Liver (tissue), 9 donors: ENCODE data around the gene JCAD. TPM values are rescaled to one million over a fixed set of nuclear protein-coding genes. Genes with fewer than 3 reads are reported as not detected.

Experiments used
- DNase-seq: peaks from one replicate; pipeline ENCODE4 v3.0.0-alpha.2; 2017; ENCODE audit warnings: low spot score
- H3K27ac ChIP-seq, 2 donors: one replicate each; pipeline ENCODE4 v1.7.0; 2013; ENCODE audit warnings: inconsistent platforms in 2 of 2, low read length in 2 of 2, control low read depth in 1 of 2, low read depth in 1 of 2, mild to moderate bottlenecking in 1 of 2
- H3K27me3 ChIP-seq, 4 donors: one replicate each; pipeline versions ENCODE4 v1.6.1 to v1.7.0; 2013; ENCODE audit warnings: low read length in 3 of 4, inconsistent platforms in 1 of 4, mild to moderate bottlenecking in 1 of 4, moderate library complexity in 1 of 4; ENCODE audit not compliant: control insufficient read depth in 4 of 4, insufficient read depth in 4 of 4
- H3K36me3 ChIP-seq, 4 donors: one replicate each; pipeline versions ENCODE4 v1.6.1 to v1.7.0; 2013; ENCODE audit warnings: low read length in 3 of 4, mild to moderate bottlenecking in 3 of 4, low read depth in 1 of 4, moderate library complexity in 1 of 4; ENCODE audit not compliant: control insufficient read depth in 4 of 4, insufficient read depth in 3 of 4
- H3K4me1 ChIP-seq, 4 donors: one replicate each; pipeline versions ENCODE4 v1.6.1 to v1.7.0; 2013; ENCODE audit warnings: low read length in 3 of 4, mild to moderate bottlenecking in 3 of 4, moderate library complexity in 1 of 4; ENCODE audit not compliant: control insufficient read depth in 4 of 4, insufficient read depth in 4 of 4
- H3K4me3 ChIP-seq, 3 donors: one replicate each; pipeline versions ENCODE4 v1.6.1 to v1.7.0; 2013; ENCODE audit warnings: low read length in 3 of 3, control low read depth in 1 of 3, low read depth in 1 of 3, mild to moderate bottlenecking in 1 of 3
- H3K9ac ChIP-seq, 2 donors: one replicate each; pipeline ENCODE4 v1.7.0; 2013; ENCODE audit warnings: low read length in 2 of 2, mild to moderate bottlenecking in 2 of 2, moderate library complexity in 2 of 2, control low read depth in 1 of 2, low read depth in 1 of 2
- H3K9me3 ChIP-seq, 4 donors: one replicate each; pipeline versions ENCODE4 v1.6.1 to v1.7.0; 2013; ENCODE audit warnings: low read length in 3 of 4; ENCODE audit not compliant: control insufficient read depth in 4 of 4
- ATF3 ChIP-seq: IDR thresholded peaks from 2 replicates; pipeline ENCODE4 v1.6.1; 2016; ENCODE audit warnings: antibody characterized with exemption
- FOXA1 ChIP-seq: IDR thresholded peaks from 2 replicates; pipeline ENCODE4 v1.6.1; 2016; ENCODE audit warnings: antibody characterized with exemption
- HNF4A ChIP-seq, 2 donors: conservative IDR thresholded peaks; 2 replicates each; pipeline ENCODE4 v1.6.1; 2016; ENCODE audit warnings: antibody characterized with exemption in 2 of 2, mild to moderate bottlenecking in 2 of 2
- MAX ChIP-seq: IDR thresholded peaks from 2 replicates; pipeline ENCODE4 v1.6.1; 2016; ENCODE audit warnings: antibody characterized with exemption
- NR2F2 ChIP-seq: IDR thresholded peaks from 2 replicates; pipeline ENCODE4 v1.6.1; 2016; ENCODE audit warnings: antibody characterized with exemption
- RAD21 ChIP-seq, 2 donors: IDR thresholded peaks; 2 replicates each; pipeline ENCODE4 v1.6.1; 2016; ENCODE audit warnings: antibody characterized with exemption in 2 of 2, mild to moderate bottlenecking in 2 of 2
- TAF1 ChIP-seq: conservative IDR thresholded peaks from 2 replicates; pipeline ENCODE4 v1.6.1; 2016; ENCODE audit warnings: antibody characterized with exemption, mild to moderate bottlenecking
- YY1 ChIP-seq: IDR thresholded peaks from 2 replicates; pipeline ENCODE4 v1.6.1; 2016; ENCODE audit warnings: antibody characterized with exemption, mild to moderate bottlenecking
- WGBS: extraction: QIAGEN DNeasy Blood & Tissue Kit; methylation state at CpG from one replicate; pipeline ENCODE4 v1.1.7; 2013; 5-methylcytosine and 5-hydroxymethylcytosine counted together
- polyA plus RNA-seq, 2 donors: library from polyadenylated mRNA; stranded (reverse) in 1 of 2; unstranded in 1 of 2; fragments of 200-250 nt in 1 of 2; fragments of >200 nt in 1 of 2; fragmentation: Nextera tagmentation in 1 of 2; extraction: Ambion mirVana in 1 of 2; gene quantifications; one replicate each; pipeline versions ENCODE4 v1.2.1 to v1.2.3, GENCODE V29; 2013 to 2015
- total RNA-seq, 2 donors: library from RNA; depleted of rRNA; stranded (reverse); fragments of >200 nt; gene quantifications; one replicate each; pipeline ENCODE4 v1.2.3, GENCODE V29; 2014
- TF ChIP-seq, protein P1 (sequence below): IDR thresholded peaks from 2 replicates; pipeline ENCODE4 v1.6.1; 2016; ENCODE audit warnings: antibody characterized with exemption, mild to moderate bottlenecking
- donor health status: healthy.
- donor health status: healthy.
- donor health status: healthy.
- donor health status: healthy.
- donor health status: healthy.

JCAD gene
- total and polyA plus RNA-seq, 4 donors = 0.77 to 3.2 (median 1.1) TPM

DNA sequence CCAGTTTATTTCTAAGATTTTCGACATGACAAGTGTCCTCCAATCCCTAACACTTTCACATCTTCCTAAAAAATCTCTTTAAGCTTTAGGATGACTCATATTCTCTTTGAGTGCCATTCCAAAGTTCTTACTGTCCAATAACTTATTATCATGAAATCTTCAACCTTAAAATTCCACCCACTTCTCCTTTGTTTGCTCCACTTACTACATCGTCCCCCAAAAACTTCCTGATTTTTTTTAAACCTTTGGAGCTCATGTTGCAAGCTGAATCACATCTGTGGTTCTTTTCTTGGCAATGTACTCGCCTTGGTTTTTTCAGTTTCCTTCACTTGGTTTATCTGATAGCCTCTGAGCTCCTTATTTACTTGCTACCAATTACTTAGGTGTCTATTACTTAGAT is 39.2 kb upstream of the JCAD start:
- TF ChIP-seq TAF1 = no peak
- no peak for TF ChIP-seq HNF4A (conservative IDR thresholded peaks at IDR 0.05)
- TF ChIP-seq YY1 = no peak
- TF ChIP-seq, protein P1, sequence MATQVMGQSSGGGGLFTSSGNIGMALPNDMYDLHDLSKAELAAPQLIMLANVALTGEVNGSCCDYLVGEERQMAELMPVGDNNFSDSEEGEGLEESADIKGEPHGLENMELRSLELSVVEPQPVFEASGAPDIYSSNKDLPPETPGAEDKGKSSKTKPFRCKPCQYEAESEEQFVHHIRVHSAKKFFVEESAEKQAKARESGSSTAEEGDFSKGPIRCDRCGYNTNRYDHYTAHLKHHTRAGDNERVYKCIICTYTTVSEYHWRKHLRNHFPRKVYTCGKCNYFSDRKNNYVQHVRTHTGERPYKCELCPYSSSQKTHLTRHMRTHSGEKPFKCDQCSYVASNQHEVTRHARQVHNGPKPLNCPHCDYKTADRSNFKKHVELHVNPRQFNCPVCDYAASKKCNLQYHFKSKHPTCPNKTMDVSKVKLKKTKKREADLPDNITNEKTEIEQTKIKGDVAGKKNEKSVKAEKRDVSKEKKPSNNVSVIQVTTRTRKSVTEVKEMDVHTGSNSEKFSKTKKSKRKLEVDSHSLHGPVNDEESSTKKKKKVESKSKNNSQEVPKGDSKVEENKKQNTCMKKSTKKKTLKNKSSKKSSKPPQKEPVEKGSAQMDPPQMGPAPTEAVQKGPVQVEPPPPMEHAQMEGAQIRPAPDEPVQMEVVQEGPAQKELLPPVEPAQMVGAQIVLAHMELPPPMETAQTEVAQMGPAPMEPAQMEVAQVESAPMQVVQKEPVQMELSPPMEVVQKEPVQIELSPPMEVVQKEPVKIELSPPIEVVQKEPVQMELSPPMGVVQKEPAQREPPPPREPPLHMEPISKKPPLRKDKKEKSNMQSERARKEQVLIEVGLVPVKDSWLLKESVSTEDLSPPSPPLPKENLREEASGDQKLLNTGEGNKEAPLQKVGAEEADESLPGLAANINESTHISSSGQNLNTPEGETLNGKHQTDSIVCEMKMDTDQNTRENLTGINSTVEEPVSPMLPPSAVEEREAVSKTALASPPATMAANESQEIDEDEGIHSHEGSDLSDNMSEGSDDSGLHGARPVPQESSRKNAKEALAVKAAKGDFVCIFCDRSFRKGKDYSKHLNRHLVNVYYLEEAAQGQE = no peak
- no peak for TF ChIP-seq NR2F2
- no peak for TF ChIP-seq MAX
- H3K9ac ChIP-seq = no peak overlapping the region
- no peaks in the 10 kb centered on the region for H3K36me3 ChIP-seq
- H3K4me1 ChIP-seq = no peaks in the 10 kb centered on the region
- H3K9me3 ChIP-seq = no peaks in the 10 kb centered on the region
- H3K27me3 ChIP-seq = no peaks in the 10 kb centered on the region
- DNase-seq = no peak
- 70% methylated on average over 3 of the region's 3 CpGs for WGBS
- H3K4me3 ChIP-seq = no peak overlapping the region
- no peak overlapping the region for H3K27ac ChIP-seq

GRCh38 chr10:30096564-30096963 is 37.2 kb upstream of the JCAD start:
- Histone ChIP-seq H3K27ac (no peak overlapping the region), H3K4me1 (no peaks in the 10 kb centered on the region), H3K9me3 (no peaks in the 10 kb centered on the region), H3K4me3 (no peak overlapping the region), H3K36me3 (no peaks in the 10 kb centered on the region), H3K9ac (no peak overlapping the region), H3K27me3 (no peaks in the 10 kb centered on the region)
- TF ChIP-seq, protein P1 = no peak
- TF ChIP-seq ATF3 = no peak
- TF ChIP-seq FOXA1 = no peak
- TF ChIP-seq YY1 = no peak
- TF ChIP-seq RAD21 (IDR thresholded peaks at IDR 0.05) = no peak
- no peak for DNase-seq
- WGBS = 88% methylated on average over 4 of the region's 4 CpGs
